H1 (cell line): ENCODE data around the gene SSR2. TPM values are rescaled to one million over a fixed set of nuclear protein-coding genes. Genes with fewer than 3 reads are reported as not detected.

Experiments
- CTCF ChIA-PET: fragments of 300-600 bp; sonication (Branson Sonifier 250); formaldehyde crosslinking; loops from one replicate; lab custom pipeline; 2021; ENCODE audit not compliant: partially characterized antibody; lab: Charles Lee
- POLR2A ChIA-PET: fragments of 300-600 bp; sonication (Branson Sonifier 250); formaldehyde crosslinking; loops from one replicate; lab custom pipeline; 2021; ENCODE audit warnings: inconsistent platforms; ENCODE audit not compliant: partially characterized antibody; lab: Charles Lee
- DNase-seq, 2 experiments: peaks; one replicate each; pipeline versions ENCODE4 v3.0.0 to v3.0.0-alpha.2; 2010 to 2022; ENCODE audit warnings: low spot score in 2 of 2, low read depth in 1 of 2, mixed read lengths in 1 of 2
- FAIRE-seq: peaks from 2 replicates; lab custom pipeline; 2011; peaks lifted over from hg19 to GRCh38; lab: Jason Lieb, UNC
- H2AFZ ChIP-seq: 2 replicates; pipeline ENCODE4 v1.8.1; 2012; ENCODE audit warnings: low read length, inconsistent platforms
- H2AK5ac ChIP-seq: 2 replicates; pipeline ENCODE4 v1.6.1; 2013; ENCODE audit warnings: low read depth, low read length
- H2BK120ac ChIP-seq: replicated peaks from 2 replicates; pipeline ENCODE3; 2013; ENCODE audit warnings: low read depth, low read length, inconsistent platforms
- H2BK12ac ChIP-seq: 2 replicates; pipeline ENCODE4 v1.6.1; 2013; ENCODE audit warnings: low read depth, low read length
- H2BK15ac ChIP-seq: 2 replicates; pipeline ENCODE4 v1.6.1; 2013; ENCODE audit warnings: low read length
- H2BK20ac ChIP-seq: 2 replicates; pipeline ENCODE4 v1.6.1; 2013; ENCODE audit warnings: low read length
- H2BK5ac ChIP-seq: 2 replicates; pipeline ENCODE4 v1.6.1; 2013; ENCODE audit warnings: low read depth, low read length
- H3K14ac ChIP-seq: 2 replicates; pipeline ENCODE4 v1.6.1; 2013; ENCODE audit warnings: inconsistent platforms; ENCODE audit not compliant: insufficient read length
- H3K18ac ChIP-seq: 2 replicates; pipeline ENCODE4 v1.6.1; 2013; ENCODE audit warnings: low read length; ENCODE audit errors: extremely low read depth
- H3K23ac ChIP-seq: 2 replicates; pipeline ENCODE4 v1.6.1; 2013; ENCODE audit warnings: inconsistent platforms; ENCODE audit not compliant: insufficient read length
- H3K23me2 ChIP-seq: 2 replicates; pipeline ENCODE4 v1.6.1; 2013; ENCODE audit warnings: low read depth, low read length
- H3K27ac ChIP-seq: 2 replicates; pipeline ENCODE4 v1.6.1; 2011; ENCODE audit warnings: low read depth, low read length, inconsistent platforms
- H3K27me3 ChIP-seq, 4 experiments: replicated peaks in 1 of 4; 1 replicate in 1 of 4; 2 replicates in 3 of 4; pipeline versions ENCODE4 v1.6.1 to v1.8.1; 2011 to 2013; ENCODE audit warnings: low read length in 3 of 4, mild to moderate bottlenecking in 3 of 4, inconsistent platforms in 2 of 4, mixed read lengths in 2 of 4, moderate library complexity in 1 of 4; ENCODE audit not compliant: control insufficient read depth in 3 of 4, insufficient read depth in 3 of 4; ENCODE audit errors: extremely low read depth in 1 of 4
- H3K36me3 ChIP-seq, 4 experiments: 2 replicates each; pipeline versions ENCODE4 v1.6.1 to v1.8.1; 2011 to 2013; ENCODE audit warnings: mild to moderate bottlenecking in 4 of 4, low read length in 3 of 4, moderate library complexity in 2 of 4, control low read depth in 1 of 4, inconsistent platforms in 1 of 4; ENCODE audit not compliant: insufficient read depth in 4 of 4, control insufficient read depth in 2 of 4
- H3K4ac ChIP-seq: replicated peaks from 2 replicates; pipeline ENCODE3; 2013; ENCODE audit warnings: low read length, low read depth, mixed read lengths, inconsistent platforms; ENCODE audit not compliant: insufficient read length
- H3K4me1 ChIP-seq, 4 experiments: replicated peaks in 1 of 4; 1 replicate in 1 of 4; 2 replicates in 3 of 4; pipeline versions ENCODE4 v1.6.1 to v1.8.1; 2011 to 2013; ENCODE audit warnings: low read length in 3 of 4, inconsistent platforms in 2 of 4, mixed read lengths in 1 of 4; ENCODE audit not compliant: insufficient read depth in 4 of 4, control insufficient read depth in 3 of 4
- H3K4me2 ChIP-seq, 2 experiments: 2 replicates each; pipeline versions ENCODE4 v1.6.1 to v1.8.1; 2011 to 2013; ENCODE audit warnings: low read depth in 2 of 2, low read length in 2 of 2, control low read depth in 1 of 2, inconsistent platforms in 1 of 2, mild to moderate bottlenecking in 1 of 2; ENCODE audit not compliant: insufficient read depth in 1 of 2
- H3K4me3 ChIP-seq, 4 experiments: fragments of 200-600, 300-600 bp in 1 of 4; sonication (generic), shearing (Covaris generic), sonication (Bioruptor Twin) in 1 of 4; 2 replicates each; pipeline versions ENCODE4 v1.5.1 to v1.8.1; 2011 to 2016; ENCODE audit warnings: low read length in 4 of 4, low read depth in 3 of 4, control low read depth in 2 of 4, inconsistent platforms in 2 of 4, mild to moderate bottlenecking in 2 of 4, mixed read lengths in 1 of 4, moderate library complexity in 1 of 4; ENCODE audit not compliant: insufficient read depth in 2 of 4; ENCODE audit errors: extremely low read depth in 1 of 4
- H3K56ac ChIP-seq: replicated peaks from 2 replicates; pipeline ENCODE3; 2013; ENCODE audit warnings: low read depth, mild to moderate bottlenecking, mixed read lengths, low read length, inconsistent platforms; ENCODE audit not compliant: insufficient read length
- H3K79me1 ChIP-seq: 2 replicates; pipeline ENCODE4 v1.6.1; 2013; ENCODE audit warnings: low read depth, low read length, control low read depth
- H3K79me2 ChIP-seq, 2 experiments: 2 replicates each; pipeline versions ENCODE4 v1.6.1 to v1.8.1; 2012 to 2013; ENCODE audit warnings: low read length in 2 of 2, mild to moderate bottlenecking in 2 of 2, inconsistent platforms in 1 of 2; ENCODE audit not compliant: insufficient read depth in 2 of 2, control insufficient read depth in 1 of 2
- H3K9ac ChIP-seq, 4 experiments: replicated peaks in 1 of 4; 1 replicate in 1 of 4; 2 replicates in 3 of 4; pipeline versions ENCODE4 v1.6.1 to v1.8.1; 2011 to 2013; ENCODE audit warnings: low read depth in 3 of 4, low read length in 3 of 4, control low read depth in 2 of 4, mild to moderate bottlenecking in 2 of 4, moderate library complexity in 2 of 4, inconsistent platforms in 1 of 4; ENCODE audit errors: extremely low read depth in 1 of 4
- H3K9me3 ChIP-seq, 2 experiments: 2 replicates each; pipeline versions ENCODE4 v1.6.1 to v1.8.1; 2012 to 2013; ENCODE audit warnings: mild to moderate bottlenecking in 2 of 2, moderate library complexity in 2 of 2, control low read depth in 1 of 2, inconsistent platforms in 1 of 2, low read depth in 1 of 2, low read length in 1 of 2, mixed read lengths in 1 of 2; ENCODE audit not compliant: insufficient read depth in 2 of 2
- H4K20me1 ChIP-seq, 2 experiments: replicated peaks in 1 of 2; 2 replicates each; pipeline versions ENCODE3 to v1.8.1; 2011 to 2013; ENCODE audit warnings: inconsistent platforms in 2 of 2, low read length in 2 of 2, mild to moderate bottlenecking in 1 of 2; ENCODE audit not compliant: insufficient read depth in 2 of 2, control insufficient read depth in 1 of 2
- H4K5ac ChIP-seq: 2 replicates; pipeline ENCODE4 v1.6.1; 2013; ENCODE audit warnings: low read length, low read depth, mixed read lengths, inconsistent platforms; ENCODE audit not compliant: insufficient read length
- H4K8ac ChIP-seq: 2 replicates; pipeline ENCODE4 v1.8.0; 2013; ENCODE audit warnings: mild to moderate bottlenecking, moderate library complexity, low read length, inconsistent platforms; ENCODE audit not compliant: insufficient read depth; ENCODE audit errors: extremely low read depth
- H4K91ac ChIP-seq: replicated peaks from 2 replicates; pipeline ENCODE3; 2013; ENCODE audit warnings: low read length, mixed read lengths, inconsistent platforms; ENCODE audit not compliant: insufficient read length
- CEBPB ChIP-seq: IDR thresholded peaks from 2 replicates; pipeline ENCODE4 v1.6.1; 2012; ENCODE audit warnings: low read depth, low read length
- POLR2A ChIP-seq, 2 experiments: IDR thresholded peaks; 1 replicate in 1 of 2; 2 replicates in 1 of 2; pipeline ENCODE4 v1.6.1; 2011; ENCODE audit warnings: low read depth in 2 of 2, low read length in 2 of 2, mild to moderate bottlenecking in 2 of 2; ENCODE audit errors: control extremely low read depth in 1 of 2
- SIRT6 ChIP-seq: IDR thresholded peaks from one replicate; pipeline ENCODE4 v1.7.1; 2012; ENCODE audit warnings: low read length, inconsistent platforms
- SP4 ChIP-seq: IDR thresholded peaks from 2 replicates; pipeline ENCODE4 v1.6.1; 2012; ENCODE audit warnings: low read length, inconsistent platforms
- SRF ChIP-seq: IDR thresholded peaks from 2 replicates; pipeline ENCODE4 v1.6.1; 2011; ENCODE audit warnings: mild to moderate bottlenecking, low read depth, low read length, moderate library complexity
- whole genome bisulfite sequencing, 2 experiments: shearing (Covaris generic) in 1 of 2; methylation state at CpG; one replicate each; pipeline versions ENCODE4 v1.1.6 to v1.1.7; 2013 to 2015; ENCODE audit warnings: low lambda C conversion rate in 2 of 2, mixed read lengths in 2 of 2, inconsistent platforms in 1 of 2, low coverage in 1 of 2, missing lambda C conversion rate in 1 of 2; ENCODE audit not compliant: insufficient replicate concordance in 2 of 2, insufficient coverage in 1 of 2, insufficient read length in 1 of 2; ENCODE audit errors: extremely low coverage in 1 of 2, missing lambda C conversion rate in 1 of 2; 5-methylcytosine and 5-hydroxymethylcytosine counted together
- polyA plus RNA-seq, 7 experiments: library from polyadenylated mRNA; depleted of rRNA in 3 of 7; stranded (reverse) in 5 of 7; unstranded in 2 of 7; fragments of >200 nt in 5 of 7; fragments of 200-250 nt in 2 of 7; gene quantifications; 1 replicate in 5 of 7; 2 replicates in 1 of 7; 4 replicates in 1 of 7; pipeline versions ENCODE4 v1.2.1 to v1.2.3, GENCODE V29; 2011 to 2013; ENCODE audit warnings: missing spikeins in 2 of 7, mixed read lengths in 2 of 7
- total RNA-seq: library from RNA; stranded (reverse); fragmentation: NEBNext Ultra II Directional; extraction: Animal tissue kit (Norgen Biotek cat#: 25700); gene quantifications from 2 replicates; pipeline ENCODE4 v1.2.1, GENCODE V29; 2021
- TF ChIP-seq, protein P1 (sequence below): IDR thresholded peaks from 2 replicates; pipeline ENCODE4 v1.6.1; 2012; ENCODE audit warnings: low read length, inconsistent platforms

SSR2 gene
- total and polyA plus RNA-seq, 2 of the 8 experiments (the other 6 are each of a cell fraction or from before 2014, with no cell fraction given), result 190 to 648 TPM

DNA sequence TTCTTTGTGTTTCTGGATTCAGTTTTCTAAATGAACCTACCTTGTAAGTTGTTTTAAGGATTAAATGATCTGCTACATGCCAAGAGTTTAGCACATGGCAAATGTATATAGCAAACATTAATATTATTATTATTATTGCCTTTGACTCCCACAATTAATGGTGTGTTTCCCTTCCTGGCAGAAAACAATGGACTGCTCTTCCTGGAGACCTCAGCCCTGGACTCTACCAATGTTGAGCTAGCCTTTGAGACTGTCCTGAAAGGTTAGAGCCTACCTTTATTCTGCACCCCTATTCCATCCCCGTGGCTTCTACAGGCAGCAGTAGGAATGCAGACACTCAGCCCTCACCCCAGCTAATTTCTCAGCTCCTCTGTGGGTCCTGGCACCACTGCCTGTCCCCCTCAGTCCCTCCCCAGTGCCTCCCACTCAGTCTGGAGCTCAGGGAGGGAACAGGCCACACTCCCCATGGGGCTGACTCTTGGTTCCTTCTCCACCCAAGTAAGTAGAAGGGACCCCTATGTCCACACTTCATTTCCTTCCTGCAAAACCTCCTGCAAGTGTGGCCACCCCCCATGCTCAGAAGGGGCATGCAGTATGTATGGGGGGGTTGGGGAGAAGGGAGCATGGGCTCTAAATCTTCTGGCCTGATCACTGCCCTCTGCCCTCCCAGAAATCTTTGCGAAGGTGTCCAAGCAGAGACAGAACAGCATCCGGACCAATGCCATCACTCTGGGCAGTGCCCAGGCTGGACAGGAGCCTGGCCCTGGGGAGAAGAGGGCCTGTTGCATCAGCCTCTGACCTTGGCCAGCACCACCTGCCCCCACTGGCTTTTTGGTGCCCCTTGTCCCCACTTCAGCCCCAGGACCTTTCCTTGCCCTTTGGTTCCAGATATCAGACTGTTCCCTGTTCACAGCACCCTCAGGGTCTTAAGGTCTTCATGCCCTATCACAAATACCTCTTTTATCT is 49.0 kb upstream of the SSR2 start:
- FAIRE-seq, result no peak
- H2BK20ac ChIP-seq, result no peak overlapping the region
- no peak overlapping the region for H4K8ac ChIP-seq
- H3K56ac ChIP-seq, result no peak overlapping the region
- H3K27me3 ChIP-seq, result no peaks in the 10 kb centered on the region
- H4K5ac ChIP-seq, result no peak overlapping the region
- ChIA-PET CTCF (interaction anchor here (0.5 to 10.0 kb wide), 10 partner anchors 9 to 131 kb away, joined by 3 to 139 read pairs (median 4); partner anchors contain the start of genes ARHGEF2, LAMTOR2, RAB25 and UBQLN4), POLR2A (interaction anchor here (1.2 to 9.7 kb wide), 5 partner anchors 9 to 73 kb away, joined by 3 to 88 read pairs (median 8); partner anchors contain the start of genes MEX3A, RAB25 and UBQLN4)
- H4K20me1 ChIP-seq, result peaks cover 5 to 9% of the 10 kb centered on the region in 2 experiments
- H3K4ac ChIP-seq, result no peak overlapping the region
- H2BK12ac ChIP-seq, result no peak overlapping the region
- H3K4me2 ChIP-seq, result no peak overlapping the region
- H3K23me2 ChIP-seq, result no peaks in the 10 kb centered on the region
- H2BK120ac ChIP-seq, result no peak overlapping the region
- no peak overlapping the region for H3K14ac ChIP-seq
- no peaks in the 10 kb centered on the region for H3K9me3 ChIP-seq
- peaks cover 0 to 5% of the 10 kb centered on the region in 2 experiments; a peak in 1 of 4 replicates for H3K79me2 ChIP-seq
- H2BK15ac ChIP-seq, result no peak overlapping the region
- H3K9ac ChIP-seq, result 0 out of 7 replicates have a peak overlapping the region, but pooled peaks of 1 of the 4 experiments have one; percentile 5
- no peak overlapping the region for H2BK5ac ChIP-seq
- H2AK5ac ChIP-seq, result no peak overlapping the region
- no peak overlapping the region for H3K27ac ChIP-seq
- H3K18ac ChIP-seq, result no peak overlapping the region; the same call in 1 of the 2 replicates
- TF ChIP-seq SRF (no peak), SIRT6 (no peak), CEBPB (no peak), SP4 (no peak), POLR2A (IDR thresholded peaks at IDR 0.05; ENCODE audit: control extremely low read depth in 1 of 2, low read depth in 2 of 2, low read length in 2 of 2) (no peak)
- TF ChIP-seq, protein P1, sequence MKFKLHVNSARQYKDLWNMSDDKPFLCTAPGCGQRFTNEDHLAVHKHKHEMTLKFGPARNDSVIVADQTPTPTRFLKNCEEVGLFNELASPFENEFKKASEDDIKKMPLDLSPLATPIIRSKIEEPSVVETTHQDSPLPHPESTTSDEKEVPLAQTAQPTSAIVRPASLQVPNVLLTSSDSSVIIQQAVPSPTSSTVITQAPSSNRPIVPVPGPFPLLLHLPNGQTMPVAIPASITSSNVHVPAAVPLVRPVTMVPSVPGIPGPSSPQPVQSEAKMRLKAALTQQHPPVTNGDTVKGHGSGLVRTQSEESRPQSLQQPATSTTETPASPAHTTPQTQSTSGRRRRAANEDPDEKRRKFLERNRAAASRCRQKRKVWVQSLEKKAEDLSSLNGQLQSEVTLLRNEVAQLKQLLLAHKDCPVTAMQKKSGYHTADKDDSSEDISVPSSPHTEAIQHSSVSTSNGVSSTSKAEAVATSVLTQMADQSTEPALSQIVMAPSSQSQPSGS, result no peak
- no peaks in the 10 kb centered on the region for H3K79me1 ChIP-seq
- H3K4me1 ChIP-seq, result peaks cover 10 to 25% (median 18%) of the 10 kb centered on the region in 4 experiments; a peak in 6 of 7 replicates
- no peak overlapping the region for H2AFZ ChIP-seq
- H3K4me3 ChIP-seq, result no peak overlapping the region
- no peak overlapping the region for H3K23ac ChIP-seq
- DNase-seq, result no peak
- WGBS, 2 experiments, result 92% methylated on average over 3 of the region's 3 CpGs; no CpG with 5 or more reads in 1 of the 2 experiments
- H4K91ac ChIP-seq, result peak overlapping the region; percentile 18
- peaks cover 0 to 8% (median 2%) of the 10 kb centered on the region in 4 experiments; a peak in 3 of 8 replicates for H3K36me3 ChIP-seq
